GM21825 (cell line): ENCODE results near the gene HSD17B13.

Experiments used
- ATAC-seq: cut with Tn5 transposase; IDR thresholded peaks from one replicate; pipeline ENCODE4 v1.9.1; 2021; ENCODE audit warnings: mild to moderate bottlenecking, moderate library complexity; ENCODE audit not compliant: unreplicated experiment

The HSD17B13 gene

GRCh38 chr4:87270144-87270543, 52.5 kb downstream of the HSD17B13 start:
- ATAC-seq, result no peak

GRCh38 chr4:87268411-87268810, 54.3 kb downstream of the HSD17B13 start:
- no peak for ATAC-seq

- no peak for ATAC-seq
These were observed 55.7 kb downstream of the HSD17B13 start for GRCh38 chr4:87266986-87267385.

GRCh38 chr4:87262886-87263285, 59.8 kb downstream of the HSD17B13 start:
- ATAC-seq, result no peak

GRCh38 chr4:87260477-87260876, 62.2 kb downstream of the HSD17B13 start:
- ATAC-seq, result no peak

DNA sequence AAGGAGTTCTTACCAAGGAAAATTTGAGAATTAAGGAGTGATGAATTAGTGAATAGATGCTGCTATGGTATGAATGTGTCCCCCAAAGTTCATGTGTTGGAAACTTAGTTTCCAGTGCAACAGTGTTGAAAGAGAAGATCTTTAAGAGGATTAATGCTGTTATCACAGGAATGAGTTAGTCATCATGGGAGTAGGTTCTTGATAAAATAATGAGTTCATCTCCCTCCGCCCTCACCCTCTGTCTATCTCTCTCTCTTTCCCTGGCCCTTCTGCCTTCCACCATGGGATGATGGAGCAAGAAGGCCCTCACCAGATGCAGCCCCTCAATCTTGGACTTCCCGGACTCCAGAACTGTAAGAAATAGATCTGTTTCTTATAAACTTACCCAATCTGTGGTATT, 64.0 kb downstream of the HSD17B13 start:
- no peak for ATAC-seq

GRCh38 chr4:87257523-87257922, 65.2 kb downstream of the HSD17B13 start:
- no peak for ATAC-seq

DNA sequence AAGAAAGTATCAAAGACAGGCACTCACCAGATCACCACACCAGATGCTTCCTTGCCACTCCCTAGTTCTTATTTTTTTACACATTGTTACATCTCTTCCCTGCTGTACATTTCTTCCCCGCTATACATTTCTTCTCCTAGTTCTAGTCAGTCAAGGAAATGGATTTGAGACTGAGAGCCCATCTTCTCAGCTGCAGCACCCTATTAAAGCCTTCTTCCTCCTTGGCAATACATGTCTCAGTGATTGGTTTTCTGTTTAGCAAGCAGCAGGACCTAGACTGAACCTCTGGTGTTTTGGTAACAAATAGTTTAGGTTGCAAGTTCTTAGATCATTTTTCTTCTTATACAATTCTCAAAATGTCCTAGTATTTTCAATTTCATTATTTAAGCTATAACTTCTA, 66.9 kb downstream of the HSD17B13 start:
- ATAC-seq, result no peak
